Measurements from ENCODE around the gene SLC10A7. TPM values are rescaled to one million over a fixed set of nuclear protein-coding genes. Genes with fewer than 3 reads are reported as not detected.

The SLC10A7 gene
- total and polyA plus RNA-seq, 2 donors (not counting 1 experiment from before 2014, with no cell fraction given), result 5.7 to 18.3 TPM

DNA sequence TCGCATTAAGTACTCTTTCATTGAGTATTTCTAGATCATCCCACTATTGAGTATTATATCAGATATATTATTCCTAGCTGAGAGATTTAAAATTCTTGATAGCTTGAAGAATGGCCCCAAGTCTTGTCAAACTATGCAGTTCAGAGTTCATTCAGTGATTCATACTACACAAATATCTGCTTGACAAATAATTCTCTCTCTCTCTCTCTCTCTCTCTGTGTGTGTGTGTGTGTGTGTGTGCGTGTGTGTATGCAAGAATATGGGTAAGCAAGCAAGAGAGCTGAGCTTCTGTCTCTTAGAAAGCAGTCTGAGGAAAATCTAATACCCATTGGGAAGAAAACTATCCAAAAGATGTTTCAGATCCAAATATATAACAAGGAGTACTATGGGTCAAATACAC lies 142.0 kb downstream of the SLC10A7 start:
- DNase-seq (no peak), ATAC-seq (ENCODE audit: low read depth) (no peak)
- H3K27ac ChIP-seq (ENCODE audit: low read length in 2 of 2), result no peak overlapping the region
- ChIA-PET CTCF (no interaction called here), POLR2A (no interaction called here)
- no peak overlapping the region for H3K9ac ChIP-seq (ENCODE audit: low read length)
- Mint-ChIP-seq H3K4me1 (no peaks in the 10 kb centered on the region), H3K9me3 (ENCODE audit: insufficient read depth) (no peaks in the 10 kb centered on the region), H3K27me3 (no peaks in the 10 kb centered on the region), H3K27ac (no peak overlapping the region), H3K4me3 (no peak overlapping the region)
- H2AFZ ChIP-seq (ENCODE audit: insufficient read depth, low read depth, low read length, poor library complexity, severe bottlenecking), result no peak overlapping the region
- no peaks in the 10 kb centered on the region for H3K4me1 ChIP-seq (ENCODE audit: control insufficient read depth in 2 of 2, insufficient read depth in 2 of 2, low read length in 2 of 2)
- H3K4me2 ChIP-seq (replicated peaks; ENCODE audit: low read depth, low read length, poor library complexity, severe bottlenecking), result no peak overlapping the region
- H3K4me3 ChIP-seq (ENCODE audit: control extremely low read depth in 1 of 5, extremely low read depth in 1 of 5, insufficient read depth in 1 of 5, low read depth in 2 of 5, low read length in 4 of 5), result no peak overlapping the region
- H4K20me1 ChIP-seq (ENCODE audit: control insufficient read depth, insufficient read depth, low read length, poor library complexity, severe bottlenecking), result no peaks in the 10 kb centered on the region
- TF ChIP-seq EZH2 (IDR thresholded peaks at IDR 0.05; ENCODE audit: borderline replicate concordance, insufficient read depth, low read depth, low read length, poor library complexity, severe bottlenecking), result no peak
- TF ChIP-seq, protein P1, sequence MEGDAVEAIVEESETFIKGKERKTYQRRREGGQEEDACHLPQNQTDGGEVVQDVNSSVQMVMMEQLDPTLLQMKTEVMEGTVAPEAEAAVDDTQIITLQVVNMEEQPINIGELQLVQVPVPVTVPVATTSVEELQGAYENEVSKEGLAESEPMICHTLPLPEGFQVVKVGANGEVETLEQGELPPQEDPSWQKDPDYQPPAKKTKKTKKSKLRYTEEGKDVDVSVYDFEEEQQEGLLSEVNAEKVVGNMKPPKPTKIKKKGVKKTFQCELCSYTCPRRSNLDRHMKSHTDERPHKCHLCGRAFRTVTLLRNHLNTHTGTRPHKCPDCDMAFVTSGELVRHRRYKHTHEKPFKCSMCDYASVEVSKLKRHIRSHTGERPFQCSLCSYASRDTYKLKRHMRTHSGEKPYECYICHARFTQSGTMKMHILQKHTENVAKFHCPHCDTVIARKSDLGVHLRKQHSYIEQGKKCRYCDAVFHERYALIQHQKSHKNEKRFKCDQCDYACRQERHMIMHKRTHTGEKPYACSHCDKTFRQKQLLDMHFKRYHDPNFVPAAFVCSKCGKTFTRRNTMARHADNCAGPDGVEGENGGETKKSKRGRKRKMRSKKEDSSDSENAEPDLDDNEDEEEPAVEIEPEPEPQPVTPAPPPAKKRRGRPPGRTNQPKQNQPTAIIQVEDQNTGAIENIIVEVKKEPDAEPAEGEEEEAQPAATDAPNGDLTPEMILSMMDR (IDR thresholded peaks at IDR 0.05), result no peak
- H3K79me2 ChIP-seq (ENCODE audit: control insufficient read depth, insufficient read depth, low read length), result no peaks in the 10 kb centered on the region
- H3K9me3 ChIP-seq (ENCODE audit: control extremely low read depth in 1 of 3, control insufficient read depth in 2 of 3, insufficient read depth in 1 of 3, low read length in 2 of 3), result no peaks in the 10 kb centered on the region
- no peaks in the 10 kb centered on the region for H3K36me3 ChIP-seq (replicated peaks in 1 of 2; ENCODE audit: control extremely low read depth in 1 of 2, control insufficient read depth in 1 of 2, extremely low read depth in 1 of 2, insufficient read depth in 2 of 2, low read length in 1 of 2)
- intact Hi-C loops (cut with micrococcal nuclease), result no loop called here
- H3K27me3 ChIP-seq (replicated peaks in 1 of 4; ENCODE audit: control extremely low read depth in 1 of 4, control insufficient read depth in 3 of 4, insufficient read depth in 4 of 4, low read length in 3 of 4), result no peaks in the 10 kb centered on the region
- WGBS (ENCODE audit: insufficient coverage), result no CpG with 5 or more reads among the region's 2 CpGs

DNA sequence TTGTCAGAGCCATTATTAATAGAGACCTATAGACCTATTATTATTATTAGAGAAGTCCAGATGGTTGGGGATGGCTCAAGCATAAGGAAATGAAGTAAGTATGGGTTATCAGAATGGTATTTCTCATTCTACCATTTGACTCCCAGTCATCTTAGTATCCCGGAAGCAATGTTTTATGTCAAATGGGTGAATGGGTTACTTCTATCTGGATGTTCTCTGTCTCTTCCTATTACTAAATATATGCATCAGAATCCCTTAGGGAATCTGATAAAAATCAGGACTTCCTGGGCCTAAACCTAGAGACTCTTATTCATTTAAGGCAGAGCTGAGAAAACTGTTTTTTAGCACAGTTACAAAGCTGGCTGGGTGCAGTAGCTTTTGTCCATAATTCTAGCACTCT lies 149.9 kb downstream of the SLC10A7 start:
- ChIA-PET CTCF (no interaction called here), POLR2A (no interaction called here)
- no peaks in the 10 kb centered on the region for H3K27me3 Mint-ChIP-seq
- Histone ChIP-seq H3K4me1 (ENCODE audit: control insufficient read depth in 2 of 2, insufficient read depth in 2 of 2, low read length in 2 of 2) (no peaks in the 10 kb centered on the region), H3K4me3 (ENCODE audit: control extremely low read depth in 1 of 5, extremely low read depth in 1 of 5, insufficient read depth in 1 of 5, low read depth in 2 of 5, low read length in 4 of 5) (no peak overlapping the region), H3K27ac (ENCODE audit: low read length in 2 of 2) (no peak overlapping the region), H4K20me1 (ENCODE audit: control insufficient read depth, insufficient read depth, low read length, poor library complexity, severe bottlenecking) (no peaks in the 10 kb centered on the region), H2AFZ (ENCODE audit: insufficient read depth, low read depth, low read length, poor library complexity, severe bottlenecking) (no peak overlapping the region), H3K36me3 (replicated peaks in 1 of 2; ENCODE audit: control extremely low read depth in 1 of 2, control insufficient read depth in 1 of 2, extremely low read depth in 1 of 2, insufficient read depth in 2 of 2, low read length in 1 of 2) (no peaks in the 10 kb centered on the region), H3K9me3 (ENCODE audit: control extremely low read depth in 1 of 3, control insufficient read depth in 2 of 3, insufficient read depth in 1 of 3, low read length in 2 of 3) (no peaks in the 10 kb centered on the region), H3K79me2 (ENCODE audit: control insufficient read depth, insufficient read depth, low read length) (no peaks in the 10 kb centered on the region), H3K9ac (ENCODE audit: low read length) (no peak overlapping the region), H3K27me3 (replicated peaks in 1 of 4; ENCODE audit: control extremely low read depth in 1 of 4, control insufficient read depth in 3 of 4, insufficient read depth in 4 of 4, low read length in 3 of 4) (no peaks in the 10 kb centered on the region), H3K4me2 (replicated peaks; ENCODE audit: low read depth, low read length, poor library complexity, severe bottlenecking) (no peak overlapping the region)
- ATAC-seq (ENCODE audit: low read depth) (no peak), DNase-seq (no peak)
- intact Hi-C loops (cut with micrococcal nuclease), result no loop called here
- no peaks in the 10 kb centered on the region for H3K9me3 Mint-ChIP-seq (ENCODE audit: insufficient read depth)
- TF ChIP-seq, protein P1 (IDR thresholded peaks at IDR 0.05), result no peak
- TF ChIP-seq EZH2 (IDR thresholded peaks at IDR 0.05; ENCODE audit: borderline replicate concordance, insufficient read depth, low read depth, low read length, poor library complexity, severe bottlenecking), result no peak
- no peaks in the 10 kb centered on the region for H3K4me1 Mint-ChIP-seq
- no CpG with 5 or more reads among the region's 1 CpG for WGBS (ENCODE audit: insufficient coverage)
- no peak overlapping the region for H3K4me3 Mint-ChIP-seq
- H3K27ac Mint-ChIP-seq, result no peak overlapping the region

All from B cell (primary cell).